ENCODE results near the gene TRABD.

Gene TRABD

GRCh38 chr22:50186761-50187523 lies 1.2 kb downstream of the TRABD start:
- DNase-seq (ENCODE audit: low read depth in 2 of 2, low spot score in 1 of 2): no peak

GRCh38 chr22:50188356-50188755 lies 2.6 kb downstream of the TRABD start:
- DNase-seq (ENCODE audit: low read depth in 2 of 2, low spot score in 1 of 2): no peak

- no peak for DNase-seq (ENCODE audit: low read depth in 2 of 2, low spot score in 1 of 2)
Observed at GRCh38 chr22:50189184-50189848, 3.6 kb downstream of the TRABD start.

GRCh38 chr22:50189849-50190181 lies 4.1 kb downstream of the TRABD start:
- DNase-seq (ENCODE audit: low read depth in 2 of 2, low spot score in 1 of 2): no peak

- DNase-seq (ENCODE audit: low read depth in 2 of 2, low spot score in 1 of 2): peak; percentile 60 to 65
Observed at GRCh38 chr22:50190182-50190940, 4.6 kb downstream of the TRABD start.

GRCh38 chr22:50190941-50191741 lies 5.4 kb downstream of the TRABD start:
- DNase-seq (ENCODE audit: low read depth in 2 of 2, low spot score in 1 of 2): peak; percentile 41 to 52

- no peak for DNase-seq (ENCODE audit: low read depth in 2 of 2, low spot score in 1 of 2)
Observed at GRCh38 chr22:50192436-50193204, 6.9 kb downstream of the TRABD start.

GRCh38 chr22:50193621-50194020 lies 7.9 kb downstream of the TRABD start:
- DNase-seq (ENCODE audit: low read depth in 2 of 2, low spot score in 1 of 2): no peak

- no peak for DNase-seq (ENCODE audit: low read depth in 2 of 2, low spot score in 1 of 2)
Observed at GRCh38 chr22:50194037-50194805, 8.5 kb downstream of the TRABD start.

GRCh38 chr22:50196256-50196655 lies 10.5 kb downstream of the TRABD start:
- no peak for DNase-seq (ENCODE audit: low read depth in 2 of 2, low spot score in 1 of 2)

GRCh38 chr22:50197000-50197800 lies 11.5 kb downstream of the TRABD start:
- DNase-seq (ENCODE audit: low read depth in 2 of 2, low spot score in 1 of 2): no peak

GRCh38 chr22:50197856-50198623 lies 12.3 kb downstream of the TRABD start:
- DNase-seq (ENCODE audit: low read depth in 2 of 2, low spot score in 1 of 2): no peak

- DNase-seq (ENCODE audit: low read depth in 2 of 2, low spot score in 1 of 2): no peak
Observed at GRCh38 chr22:50198624-50199017, 12.9 kb downstream of the TRABD start.

- no peak for DNase-seq (ENCODE audit: low read depth in 2 of 2, low spot score in 1 of 2)
Observed at GRCh38 chr22:50199251-50199721, 13.6 kb downstream of the TRABD start.

- DNase-seq (ENCODE audit: low read depth in 2 of 2, low spot score in 1 of 2): no peak
Observed at GRCh38 chr22:50199829-50200460, 14.2 kb downstream of the TRABD start.

GRCh38 chr22:50200461-50201190 lies 14.9 kb downstream of the TRABD start, which contains the start of gene SELENOO:
Gene SELENOO (plus strand): TSS chr22:50201011. CDS start chr22:50201037, 26 bp downstream.
- peak; percentile 76 to 78 for DNase-seq (ENCODE audit: low read depth in 2 of 2, low spot score in 1 of 2)

Data from stimulated activated CD8-positive, alpha-beta memory T cell treated with anti-CD3 and anti-CD28 coated beads, Interleukin-4, amount 100 ng/mL, for 1 hour (primary cell).